Heart left ventricle (tissue), 16 donors: ENCODE data around the gene TSC1. TPM values are rescaled to one million over a fixed set of nuclear protein-coding genes. Genes with fewer than 3 reads are reported as not detected.

Experiments used
- ATAC-seq, 4 donors: fragments of 200-7000 bp; cut with Tn5 transposase; one replicate each; pipeline ENCODE4 v1.9.1; 2020 to 2022; ENCODE audit warnings: moderate library complexity in 4 of 4, mild to moderate bottlenecking in 3 of 4, moderate number of reproducible peaks in 1 of 4
- DNase-seq, 5 donors: peaks; one replicate each; pipeline ENCODE4 v3.0.0-alpha.2; 2020
- H3K27ac ChIP-seq, 12 donors: fragments of 200-600 bp; sonication (generic) in 4 of 12; one replicate each; pipeline versions ENCODE4 v1.5.0 to v1.8.0; 2016 to 2022; ENCODE audit warnings: mild to moderate bottlenecking in 2 of 12
- H3K27me3 ChIP-seq, 9 donors: fragments of 200-600 bp; sonication (generic) in 2 of 9; one replicate each; pipeline versions ENCODE4 v1.5.1 to v1.8.0; 2016 to 2022; ENCODE audit warnings: mild to moderate bottlenecking in 3 of 9
- H3K36me3 ChIP-seq, 9 donors: fragments of 200-600 bp; sonication (generic) in 2 of 9; one replicate each; pipeline versions ENCODE4 v1.5.0 to v1.8.0; 2018 to 2022; ENCODE audit warnings: mild to moderate bottlenecking in 2 of 9
- H3K4me1 ChIP-seq, 12 donors: fragments of 200-600 bp; sonication (generic) in 4 of 12; one replicate each; pipeline versions ENCODE4 v1.5.0 to v1.8.0; 2016 to 2022; ENCODE audit warnings: mild to moderate bottlenecking in 3 of 12
- H3K4me3 ChIP-seq, 12 donors: fragments of 200-600 bp; sonication (generic) in 4 of 12; one replicate each; pipeline versions ENCODE4 v1.5.0 to v1.8.0; 2017 to 2022; ENCODE audit warnings: mild to moderate bottlenecking in 9 of 12, moderate library complexity in 4 of 12
- H3K9me3 ChIP-seq, 12 donors: fragments of 200-600 bp; sonication (generic) in 4 of 12; one replicate each; pipeline versions ENCODE4 v1.5.0 to v1.8.0; 2016 to 2022; ENCODE audit warnings: mild to moderate bottlenecking in 1 of 12
- CTCF ChIP-seq, 12 donors: fragments of 200-600 bp; sonication (generic) in 4 of 12; IDR thresholded peaks; one replicate each; pipeline versions ENCODE4 v1.5.0 to v1.8.0; 2018 to 2022; ENCODE audit warnings: antibody characterized with exemption in 12 of 12, mild to moderate bottlenecking in 5 of 12
- POLR2A ChIP-seq, 2 donors: fragments of 450-650 bp; IDR thresholded peaks; one replicate each; pipeline ENCODE4 v1.6.1; 2017; ENCODE audit warnings: antibody characterized with exemption in 2 of 2, mild to moderate bottlenecking in 2 of 2, moderate library complexity in 2 of 2
- WGBS, 4 donors: extraction: QIAGEN DNeasy Blood & Tissue Kit in 2 of 4; methylation state at CpG; one replicate each; pipeline versions ENCODE4 v1.1.5 to v1.1.7; 2013 to 2018; 5-methylcytosine and 5-hydroxymethylcytosine counted together
- intact Hi-C, 10 donors: fragments of 100-400 bp; cut with DNase I; formaldehyde crosslinking; loops; one replicate each; pipeline versions ENCODE4 v1.11.1 to v1.14.2; 2022
- polyA plus RNA-seq, 2 donors: library from polyadenylated mRNA; stranded (reverse); fragments of 200-250 nt; gene quantifications; one replicate each; pipeline ENCODE4 v1.2.3, GENCODE V29; 2013
- total RNA-seq, 9 donors: library from RNA; depleted of rRNA in 2 of 9; stranded (reverse); fragments of >200 nt in 2 of 9; fragmentation: NEBNext Ultra II Directional in 3 of 9; extraction: Animal tissue kit (Norgen Biotek cat#: 25700) in 3 of 9; gene quantifications; one replicate each; pipeline versions ENCODE4 v1.1.0 to v1.2.4, GENCODE V29; 2016 to 2023
- donor health status: ischemic (EF 13 %, LVEDD 7.1; RV severe dilation, severe dysfunction).
- donor health status: healthy with polysubstance abuse.
- donor health status: DM: no; HTN: yes; CAD: no.
- donor health status: DM: no; HTN: no; CAD: no.
- donor health status: ischemic (EF 25% LVEDD 6.9; RV normal size, moderate dysfunction).
- donor health status: ischemic (EF 25% LVEDD 5.7; RV mildly dilated, moderate dysfunction).
- donor health status: healthy.
- donor health status: DM: yes; HTN: yes; CAD: no.
- donor health status: ischemic (EF 35%, LVEDD 5.7; RV mildly dilated, moderate dysfunction).
- donor health status: nonischemic (EF 11% LVEDD 7.7; RV severe dilation, severe dysfunction).
- donor health status: DM: yes; HTN: yes; CAD: no.
- donor health status: PGD.
- donor health status: ischemic (EF 29% LVEDD 5.4; RV normal size, mild dysfunction).
- donor health status: nonischemic (EF 23%, LVEDD 6.1; RV moderate dilation, normal function).

TSC1 gene
- total and polyA plus RNA-seq, 11 donors: 16.2 to 87.6 (median 52.9) TPM

DNA sequence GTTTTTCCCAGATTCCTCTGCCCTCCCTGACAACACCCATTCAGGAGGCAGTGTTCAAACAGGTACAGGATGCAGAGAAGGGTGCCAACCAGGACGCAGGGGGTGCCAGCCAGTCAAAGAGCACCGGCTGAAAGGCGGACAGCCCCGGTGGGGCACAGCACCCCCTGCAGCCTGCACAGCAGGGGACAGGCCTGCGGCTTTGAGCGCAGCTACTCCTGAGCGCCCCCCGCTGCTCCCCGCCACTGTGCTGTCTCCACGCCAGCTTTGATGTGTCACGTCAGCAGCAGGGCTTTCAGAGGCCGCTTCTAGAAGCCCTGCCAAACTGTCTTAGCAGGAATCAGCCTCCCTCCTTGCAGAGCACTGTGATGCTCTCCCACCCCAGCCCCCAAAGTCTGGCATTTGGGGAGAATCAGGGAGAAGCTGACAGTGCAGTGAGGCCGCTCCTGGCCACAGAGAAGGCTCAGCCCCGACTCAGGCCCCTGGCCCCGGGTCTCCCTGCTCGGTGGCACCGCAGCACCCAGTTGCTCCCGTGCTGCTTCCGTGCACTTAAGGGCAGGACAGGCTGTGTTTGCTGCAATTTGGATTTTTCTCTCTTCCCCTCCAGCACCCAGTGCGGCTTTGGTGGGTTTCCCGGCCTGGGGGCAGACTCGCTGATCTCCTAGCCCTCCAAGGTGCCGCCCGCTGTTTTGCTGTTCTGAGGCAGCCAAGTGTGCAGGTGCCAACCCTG, 86.6 kb downstream of the TSC1 start:
- no peaks in the 10 kb centered on the region for H3K9me3 ChIP-seq
- no peaks in the 10 kb centered on the region for H3K36me3 ChIP-seq
- peaks cover 0 to 11% (median 6%) of the 10 kb centered on the region in 12 donors for H3K4me1 ChIP-seq
- no peak overlapping the region for H3K4me3 ChIP-seq
- H3K27me3 ChIP-seq: no peaks in the 10 kb centered on the region
- no peak for TF ChIP-seq POLR2A (IDR thresholded peaks at IDR 0.05)
- TF ChIP-seq CTCF (IDR thresholded peaks at IDR 0.05): peak in 2 of 12 donors; percentile 22 to 26
- 54 to 84% (median 60%) methylated on average over 14 to 24 of the region's 24 CpGs for WGBS, 4 donors
- H3K27ac ChIP-seq: peak overlapping the region in 2 of 12 donors; percentile 7 to 75
- ATAC-seq (peak; percentile 16 to 67 (median 48)), DNase-seq (peak in 2 of 5 donors; percentile 43 to 45)
- intact Hi-C loops: no loop called here

- H3K4me3 ChIP-seq: no peak overlapping the region
- ATAC-seq (peak; percentile 65 to 92 (median 82)), DNase-seq (peak in 4 of 5 donors; percentile 28 to 78 (median 55))
- intact Hi-C loops: no loop called here
- no peaks in the 10 kb centered on the region for H3K9me3 ChIP-seq
- no peaks in the 10 kb centered on the region for H3K27me3 ChIP-seq
- 47 to 57% (median 51%) methylated on average over 7 to 8 of the region's 8 CpGs for WGBS, 4 donors
- peaks cover 0 to 11% (median 6%) of the 10 kb centered on the region in 12 donors for H3K4me1 ChIP-seq
- H3K27ac ChIP-seq: peak overlapping the region in 3 of 12 donors; percentile 7 to 75 (median 48)
- TF ChIP-seq CTCF (IDR thresholded peaks at IDR 0.05): no peak
- TF ChIP-seq POLR2A (IDR thresholded peaks at IDR 0.05): no peak
- no peaks in the 10 kb centered on the region for H3K36me3 ChIP-seq
Measured at GRCh38 chr9:132857031-132857430, 87.4 kb downstream of the TSC1 start.

- intact Hi-C loops: no loop called here
- Histone ChIP-seq H3K36me3 (no peaks in the 10 kb centered on the region), H3K9me3 (no peaks in the 10 kb centered on the region), H3K27me3 (no peaks in the 10 kb centered on the region), H3K4me3 (no peak overlapping the region), H3K4me1 (peaks cover 0 to 11% (median 6%) of the 10 kb centered on the region in 12 donors), H3K27ac (no peak overlapping the region)
- TF ChIP-seq CTCF (IDR thresholded peaks at IDR 0.05) (no peak), POLR2A (IDR thresholded peaks at IDR 0.05) (no peak)
- no peak for DNase-seq
- no peak for ATAC-seq
- WGBS, 4 donors: 79 to 88% (median 88%) methylated on average over 5 of the region's 5 CpGs
Measured at GRCh38 chr9:132855904-132856303, 88.5 kb downstream of the TSC1 start.

DNA sequence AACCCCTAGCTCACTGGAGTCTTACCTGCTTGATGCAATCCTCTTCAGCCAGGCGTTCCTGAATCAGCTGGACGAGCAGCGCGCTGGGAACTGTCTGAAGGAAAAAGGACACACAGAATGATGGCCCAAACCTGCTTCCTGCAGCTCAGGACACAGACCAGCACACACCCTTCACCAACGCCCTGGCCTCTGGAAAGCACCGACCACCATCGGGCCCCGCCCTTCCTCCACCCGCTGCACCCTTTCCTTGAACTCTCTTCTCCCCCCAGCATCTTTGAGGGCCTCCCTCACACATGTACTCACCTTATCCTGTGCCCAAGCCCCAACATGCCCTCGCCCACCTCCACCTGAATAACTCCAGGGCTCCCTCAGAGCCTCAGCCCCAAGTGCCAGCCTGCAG, 89.6 kb downstream of the TSC1 start:
- Histone ChIP-seq H3K27me3 (no peaks in the 10 kb centered on the region), H3K36me3 (no peaks in the 10 kb centered on the region), H3K4me1 (peaks cover 0 to 11% (median 6%) of the 10 kb centered on the region in 12 donors), H3K4me3 (no peak overlapping the region), H3K9me3 (no peaks in the 10 kb centered on the region), H3K27ac (no peak overlapping the region)
- WGBS, 4 donors: 70 to 80% (median 78%) methylated on average over 10 of the region's 10 CpGs
- intact Hi-C loops: no loop called here
- no peak for ATAC-seq
- no peak for DNase-seq
- TF ChIP-seq CTCF (IDR thresholded peaks at IDR 0.05): no peak
- no peak for TF ChIP-seq POLR2A (IDR thresholded peaks at IDR 0.05)
